IMR-90 (cell line): Measurements from ENCODE around the gene TMEM259. TPM values are rescaled to one million over a fixed set of nuclear protein-coding genes. Genes with fewer than 3 reads are reported as not detected.
A peak's percentile ranks its signal among the peaks of the same experiment; 100 is the strongest.

Experiments
- ATAC-seq: fragments of 200-7000 bp; cut with Tn5 transposase; 2 replicates; pipeline ENCODE4 v1.9.1; 2020; ENCODE audit warnings: low read depth, mild to moderate bottlenecking, moderate library complexity
- BruUV-seq: library from RNA; stranded (reverse); fragments of 400-500 nt; replicated peaks from 2 replicates; lab custom pipeline; 2021; lab: Mats Ljungman, UMichigan
- CTCF ChIA-PET: fragments of 300-600 bp; formaldehyde crosslinking; extraction: SDS; loops from one replicate; lab custom pipeline; 2021; ENCODE audit warnings: antibody characterized with exemption; lab: Yijun Ruan, JAX
- POLR2A ChIA-PET: fragments of 300-600 bp; sonication (Branson Sonifier 250); formaldehyde crosslinking; loops from one replicate; lab custom pipeline; 2022; ENCODE audit warnings: antibody characterized with exemption; ENCODE audit not compliant: unreplicated experiment; lab: Charles Lee
- DNase-seq: peaks from one replicate; pipeline ENCODE4 v3.0.0; 2013
- H2AFZ ChIP-seq: replicated peaks from 2 replicates; pipeline ENCODE3; 2013; ENCODE audit warnings: low read length, mild to moderate bottlenecking; ENCODE audit not compliant: poor library complexity
- H2AK5ac ChIP-seq: 2 replicates; pipeline ENCODE4 v1.6.1; 2013; ENCODE audit warnings: low read depth, low read length, inconsistent platforms
- H2AK9ac ChIP-seq: replicated peaks from 2 replicates; pipeline ENCODE3; 2013; ENCODE audit warnings: mild to moderate bottlenecking, low read depth, low read length, moderate library complexity; ENCODE audit not compliant: poor library complexity
- H2BK120ac ChIP-seq: 2 replicates; pipeline ENCODE4 v1.6.1; 2013; ENCODE audit warnings: low read depth, low read length, inconsistent platforms
- H2BK15ac ChIP-seq: 3 replicates; pipeline ENCODE4 v1.6.1; 2013; ENCODE audit warnings: low read depth, low read length, inconsistent platforms
- H2BK20ac ChIP-seq: 2 replicates; pipeline ENCODE4 v1.6.1; 2013; ENCODE audit warnings: low read depth, mild to moderate bottlenecking, inconsistent platforms, low read length, moderate library complexity
- H2BK5ac ChIP-seq: 2 replicates; pipeline ENCODE4 v1.6.1; 2013; ENCODE audit warnings: mild to moderate bottlenecking, low read depth, low read length, inconsistent platforms; ENCODE audit not compliant: poor library complexity, severe bottlenecking
- H3K14ac ChIP-seq: replicated peaks from 2 replicates; pipeline ENCODE4 v1.6.1; 2013; ENCODE audit warnings: low read depth, low read length, inconsistent platforms
- H3K18ac ChIP-seq: 2 replicates; pipeline ENCODE4 v1.6.1; 2013; ENCODE audit warnings: low read depth, low read length, control low read depth
- H3K23ac ChIP-seq: 2 replicates; pipeline ENCODE4 v1.6.1; 2013; ENCODE audit warnings: low read depth, low read length, inconsistent platforms
- H3K27ac ChIP-seq: 2 replicates; pipeline ENCODE4 v1.5.1; 2013; ENCODE audit warnings: mild to moderate bottlenecking, control low read depth, low read length; ENCODE audit not compliant: insufficient read depth
- H3K27me3 ChIP-seq: 2 replicates; pipeline ENCODE4 v1.6.1; 2013; ENCODE audit warnings: low read length; ENCODE audit not compliant: control insufficient read depth, insufficient read depth
- H3K36me3 ChIP-seq: 2 replicates; pipeline ENCODE4 v1.6.1; 2013; ENCODE audit warnings: low read length, mixed read lengths; ENCODE audit not compliant: control insufficient read depth, insufficient read depth
- H3K4ac ChIP-seq: 2 replicates; pipeline ENCODE4 v1.6.1; 2013; ENCODE audit warnings: low read depth, low read length, inconsistent platforms
- H3K4me1 ChIP-seq: 2 replicates; pipeline ENCODE4 v1.6.1; 2013; ENCODE audit warnings: low read length, mixed read lengths; ENCODE audit not compliant: control insufficient read depth, insufficient read depth
- H3K4me2 ChIP-seq: 2 replicates; pipeline ENCODE4 v1.6.1; 2013; ENCODE audit warnings: low read depth, mild to moderate bottlenecking, control low read depth, low read length, moderate library complexity
- H3K4me3 ChIP-seq: 2 replicates; pipeline ENCODE4 v1.5.1; 2013; ENCODE audit warnings: low read depth, mild to moderate bottlenecking, control low read depth, low read length, moderate library complexity; ENCODE audit not compliant: insufficient read depth
- H3K56ac ChIP-seq: 2 replicates; pipeline ENCODE4 v1.6.1; 2013; ENCODE audit warnings: low read length, inconsistent platforms; ENCODE audit not compliant: insufficient read depth; ENCODE audit errors: extremely low read depth
- H3K79me1 ChIP-seq, 2 experiments: 2 replicates each; pipeline ENCODE4 v1.6.1; 2013; ENCODE audit warnings: low read length in 2 of 2, inconsistent platforms in 1 of 2, low read depth in 1 of 2
- H3K9ac ChIP-seq: 2 replicates; pipeline ENCODE4 v1.6.1; 2013; ENCODE audit warnings: low read depth, low read length, control low read depth
- H3K9me1 ChIP-seq: 2 replicates; pipeline ENCODE4 v1.6.1; 2013; ENCODE audit warnings: low read length, inconsistent platforms; ENCODE audit not compliant: insufficient read depth
- H3K9me3 ChIP-seq: 2 replicates; pipeline ENCODE4 v1.6.1; 2013; ENCODE audit warnings: low read length; ENCODE audit not compliant: control insufficient read depth, insufficient read depth
- H4K20me1 ChIP-seq: 2 replicates; pipeline ENCODE4 v1.6.1; 2013; ENCODE audit warnings: low read length, inconsistent platforms; ENCODE audit not compliant: insufficient read depth
- H4K5ac ChIP-seq: 2 replicates; pipeline ENCODE4 v1.6.1; 2013; ENCODE audit warnings: mild to moderate bottlenecking, low read depth, low read length, control low read depth
- H4K8ac ChIP-seq, 2 experiments: 2 replicates each; pipeline ENCODE4 v1.6.1; 2013; ENCODE audit warnings: low read depth in 2 of 2, low read length in 2 of 2, control low read depth in 1 of 2, inconsistent platforms in 1 of 2
- H4K91ac ChIP-seq: 2 replicates; pipeline ENCODE4 v1.6.1; 2013; ENCODE audit warnings: low read depth, low read length, inconsistent platforms; ENCODE audit not compliant: insufficient read depth
- CHD1 ChIP-seq: IDR thresholded peaks from 2 replicates; pipeline ENCODE4 v1.6.1; 2012; ENCODE audit warnings: low read depth, low read length, improper control_type of control experiment
- CTCF ChIP-seq: conservative IDR thresholded peaks from 2 replicates; pipeline ENCODE4 v1.5.1; 2012; ENCODE audit warnings: mild to moderate bottlenecking, low read depth, low read length, improper control_type of control experiment
- MAZ ChIP-seq: IDR thresholded peaks from 2 replicates; pipeline ENCODE4 v1.6.1; 2012; ENCODE audit warnings: low read depth, mild to moderate bottlenecking, low read length, improper control_type of control experiment, moderate library complexity, borderline replicate concordance
- MXI1 ChIP-seq: IDR thresholded peaks from 2 replicates; pipeline ENCODE4 v1.6.1; 2012; ENCODE audit warnings: low read depth, mild to moderate bottlenecking, low read length, moderate library complexity, borderline replicate concordance
- NFE2L2 ChIP-seq: fragments of 150-350 bp; IDR thresholded peaks from 2 replicates; pipeline ENCODE4 v1.6.1; 2016; ENCODE audit warnings: low read depth, mild to moderate bottlenecking, low read length
- RAD21 ChIP-seq: IDR thresholded peaks from 2 replicates; pipeline ENCODE4 v1.6.1; 2012; ENCODE audit warnings: low read length, improper control_type of control experiment
- RFX5 ChIP-seq: IDR thresholded peaks from 2 replicates; pipeline ENCODE4 v1.8.0; 2012; ENCODE audit warnings: low read depth, mild to moderate bottlenecking, low read length, moderate library complexity
- SMC3 ChIP-seq: fragments of 150-350 bp; IDR thresholded peaks from 2 replicates; pipeline ENCODE4 v1.6.1; 2016; ENCODE audit warnings: low read depth, mild to moderate bottlenecking, antibody characterized with exemption, low read length, moderate library complexity
- USF2 ChIP-seq: fragments of 150-350 bp; IDR thresholded peaks from 2 replicates; pipeline ENCODE4 v1.6.1; 2017; ENCODE audit warnings: mild to moderate bottlenecking, antibody characterized with exemption, low read length, low read depth
- WGBS, 2 experiments: methylation state at CpG; one replicate each; pipeline versions ENCODE4 v1.1.5 to v1.1.7; 2013; ENCODE audit warnings: missing lambda C conversion rate in 2 of 2; ENCODE audit not compliant: insufficient read length in 1 of 2; ENCODE audit errors: extremely low coverage in 2 of 2; 5-methylcytosine and 5-hydroxymethylcytosine counted together
- dilution Hi-C: fragments of 300-500 bp; cut with HindIII; formaldehyde crosslinking; loops from one replicate; pipeline ENCODE4 v1.14.3; 2018; ENCODE audit warnings: low sequenced_read_pairs; ENCODE audit not compliant: unreplicated experiment
- in situ Hi-C: fragments of 300-500 bp; cut with MboI; formaldehyde crosslinking; loops from 3 replicates; pipeline ENCODE4 v1.14.3; 2019; ENCODE audit warnings: low sequenced_read_pairs, inconsistent platforms, mixed read lengths
- intact Hi-C: fragments of 100-400 bp; cut with micrococcal nuclease; formaldehyde crosslinking; loops from 2 replicates; pipeline ENCODE4 v1.10.0; 2022
- polyA plus RNA-seq, 3 experiments: library from polyadenylated mRNA; depleted of rRNA; stranded (reverse); fragments of >200 nt; gene quantifications; 2 replicates each; pipeline ENCODE4 v1.2.3, GENCODE V29; 2012; ENCODE audit warnings: low replicate concordance in 1 of 3
- total RNA-seq: library from RNA; depleted of rRNA; stranded (reverse); fragments of >200 nt; gene quantifications from 2 replicates; pipeline ENCODE4 v1.2.3, GENCODE V29; 2012

Gene TMEM259
- total and polyA plus RNA-seq, 2 of the 4 experiments (the other 2 are of a cell fraction): 22.6 to 153 TPM

GRCh38 chr19:1064661-1065605 lies 44.0 kb upstream of the TMEM259 start:
- CTCF ChIA-PET: interaction anchor here (0.5 to 1.6 kb wide), 5 partner anchors 10 to 126 kb away, joined by 3 read pairs; no protein-coding TSS in a partner anchor
- Histone ChIP-seq H3K9me1 (no peaks in the 10 kb centered on the region), H4K8ac (no peak overlapping the region), H3K4me2 (peak overlapping the region; percentile 52; the same call in 1 of the 2 replicates), H3K14ac (no peak overlapping the region), H3K9me3 (no peaks in the 10 kb centered on the region; the same call in 1 of the 2 replicates), H3K23ac (no peak overlapping the region), H2AK5ac (no peak overlapping the region), H2AFZ (peak overlapping the region; percentile 90), H3K4ac (0 out of 2 replicates have a peak overlapping the region, but pooled peaks have one; percentile 33), H3K56ac (no peak overlapping the region), H3K18ac (no peak overlapping the region), H3K36me3 (no peaks in the 10 kb centered on the region), H2BK20ac (no peak overlapping the region), H3K4me3 (no peak overlapping the region), H4K20me1 (0 out of 2 replicates have a peak, but pooled peaks cover 6% of the 10 kb centered on the region), H3K9ac (no peak overlapping the region), H3K79me1 (no peaks in the 10 kb centered on the region), H2BK120ac (no peak overlapping the region), H3K4me1 (peaks cover 3% of the 10 kb centered on the region; the same call in 1 of the 2 replicates), H3K27me3 (peaks cover 27% of the 10 kb centered on the region), H2AK9ac (peak overlapping the region; percentile 85), H3K27ac (no peak overlapping the region), H4K5ac (no peak overlapping the region), H4K91ac (no peak overlapping the region), H2BK15ac (no peak overlapping the region), H2BK5ac (no peak overlapping the region)
- DNase-seq (peak; percentile 68), ATAC-seq (peak; percentile 95)
- peak; percentile 48; the same call in 1 of the 2 replicates for TF ChIP-seq MXI1
- peak; percentile 33; the same call in 1 of the 2 replicates for TF ChIP-seq USF2
- TF ChIP-seq RAD21: peak; percentile 42
- TF ChIP-seq CHD1: no peak
- TF ChIP-seq NFE2L2: no peak
- peak; percentile 68 for TF ChIP-seq CTCF
- TF ChIP-seq SMC3: peak; percentile 24; the same call in 1 of the 2 replicates
- no peak for TF ChIP-seq RFX5
- TF ChIP-seq MAZ: peak; percentile 14; the same call in 1 of the 2 replicates
- WGBS, 2 experiments: 5% methylated on average over 28 of the region's 60 CpGs; no CpG with 5 or more reads in 1 of the 2 experiments
- POLR2A ChIA-PET: interaction anchor here (0.5 kb wide), 1 partner anchor 205 kb away, joined by 4 read pairs; no protein-coding TSS in a partner anchor
- in situ Hi-C loops (no loop called here), intact Hi-C loops (no loop called here), dilution Hi-C loops (no loop called here)
- BruUV-seq: no TSS peak
